Mononuclear cell (primary cell): ENCODE results near the gene BLZF1. TPM values are rescaled to one million over a fixed set of nuclear protein-coding genes. Genes with fewer than 3 reads are reported as not detected.
"Not testable (repeated sequence)": the region's sequence is repeated elsewhere in the genome, so short reads cannot be mapped to it uniquely, and the experiment has no call there.

ENCODE experiments used
- H3K27me3 ChIP-seq: 2 replicates; pipeline ENCODE4 v1.6.0; 2011; ENCODE audit warnings: low read length, control low read depth; ENCODE audit not compliant: insufficient read depth
- H3K4me1 ChIP-seq: 2 replicates; pipeline ENCODE4 v1.5.1; 2011; ENCODE audit warnings: mild to moderate bottlenecking, low read length, control low read depth; ENCODE audit not compliant: insufficient read depth
- H3K4me3 ChIP-seq: 2 replicates; pipeline ENCODE4 v1.5.1; 2011; ENCODE audit warnings: mild to moderate bottlenecking, low read length, moderate library complexity
- H3K9me3 ChIP-seq: 2 replicates; pipeline ENCODE4 v1.5.1; 2011; ENCODE audit warnings: low read depth, mild to moderate bottlenecking, control low read depth, low read length
- total RNA-seq: library from RNA; depleted of rRNA; stranded (reverse); fragments of >200 nt; gene quantifications from one replicate; pipeline ENCODE4 v1.2.3, GENCODE V29; 2012

Gene BLZF1
- total RNA-seq, 1 donor = 11.1 TPM

DNA sequence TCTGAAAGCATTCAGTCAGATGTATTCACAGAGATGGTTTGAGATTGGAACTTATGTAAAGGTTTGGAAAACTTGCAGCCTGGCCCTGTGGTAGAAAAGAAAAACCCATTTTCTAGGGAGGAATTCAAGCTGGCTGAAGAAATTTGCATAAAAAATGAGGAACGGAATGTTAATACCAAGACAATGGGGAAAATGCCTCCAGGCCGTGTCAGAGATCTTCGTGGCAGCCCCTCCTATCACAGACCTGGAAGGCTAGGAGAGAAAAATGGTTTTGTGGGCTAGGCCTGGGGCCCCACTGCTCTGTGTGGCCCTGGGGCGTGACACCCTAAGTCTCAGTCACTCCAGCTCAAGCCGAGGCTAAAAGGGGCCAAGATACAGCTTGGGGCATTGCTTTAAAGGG lies 27.1 kb upstream of the BLZF1 start:
- H3K27me3 ChIP-seq = no peaks in the 10 kb centered on the region
- no peaks in the 10 kb centered on the region for H3K4me1 ChIP-seq

DNA sequence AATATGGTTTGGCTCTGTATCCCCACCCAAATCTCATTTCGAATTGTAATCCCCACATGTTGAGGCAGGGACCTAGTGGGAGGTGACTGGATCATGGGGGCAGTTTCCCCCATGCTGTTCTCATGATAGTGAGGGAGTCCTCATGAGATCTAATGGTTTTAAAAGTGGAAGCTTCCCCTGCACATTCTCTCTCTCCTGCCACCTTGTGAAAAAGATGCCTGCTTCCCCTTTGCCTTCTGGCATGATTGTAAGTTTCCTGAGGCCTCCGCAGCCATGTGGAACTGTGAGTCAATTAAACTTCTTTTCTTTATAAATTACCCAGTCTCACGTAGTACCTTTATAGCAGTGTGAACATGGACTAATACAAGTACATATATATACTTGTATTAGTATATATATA lies 25.9 kb upstream of the BLZF1 start:
- not testable (repeated sequence) for H3K9me3 ChIP-seq, H3K4me1 ChIP-seq, H3K27me3 ChIP-seq, H3K4me3 ChIP-seq

More for the DNA sequence above, 27.1 kb upstream of the BLZF1 start:
- H3K4me3 ChIP-seq = no peak overlapping the region
- H3K9me3 ChIP-seq = no peaks in the 10 kb centered on the region

DNA sequence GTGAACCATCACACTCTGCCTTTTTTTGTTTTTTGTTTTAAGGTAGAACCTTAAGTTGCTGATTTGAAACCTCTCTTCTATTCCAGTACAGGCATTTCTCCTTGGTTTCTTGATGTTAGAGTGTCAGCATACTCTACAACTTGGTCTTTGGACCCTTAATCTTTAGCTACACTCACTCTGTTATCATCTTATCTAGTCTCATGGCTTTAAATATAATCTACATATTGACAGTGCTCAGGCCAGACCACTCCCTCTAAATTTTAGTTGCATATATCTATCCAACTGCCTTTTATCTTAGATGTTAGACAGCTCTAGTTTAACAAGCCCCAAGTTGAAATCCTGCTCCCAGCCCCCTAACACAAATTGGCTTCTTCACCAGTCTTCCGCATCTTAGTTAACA lies 22.5 kb upstream of the BLZF1 start:
- H3K4me3 ChIP-seq = no peak overlapping the region
- H3K27me3 ChIP-seq = no peaks in the 10 kb centered on the region
- no peaks in the 10 kb centered on the region for H3K4me1 ChIP-seq
- no peaks in the 10 kb centered on the region for H3K9me3 ChIP-seq

DNA sequence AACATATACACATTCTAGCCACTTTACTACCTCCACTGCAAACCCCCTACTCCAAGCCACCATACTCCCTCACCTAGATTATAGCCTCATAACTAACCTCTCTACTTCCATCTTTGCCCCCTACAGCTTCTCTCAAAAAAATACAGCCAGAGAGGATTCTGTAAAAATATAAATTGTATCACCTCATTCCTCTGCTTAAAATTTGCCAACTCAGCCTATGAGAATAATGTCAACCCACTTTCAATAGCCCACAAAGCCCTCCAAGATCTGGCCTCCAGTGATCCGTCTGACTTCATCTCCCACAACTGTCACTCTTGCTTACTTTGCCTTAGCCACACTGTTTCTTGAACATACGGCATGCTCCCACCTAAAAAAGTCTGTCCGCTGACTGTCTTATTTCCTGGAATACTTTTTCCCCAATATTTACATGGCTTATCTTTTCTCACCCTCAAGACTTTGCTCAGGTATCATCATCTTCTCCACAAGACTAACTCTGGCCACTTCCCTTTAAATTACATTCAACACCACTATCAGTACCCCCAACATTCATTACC lies 21.9 kb upstream of the BLZF1 start:
- Histone ChIP-seq H3K27me3 (no peaks in the 10 kb centered on the region), H3K4me3 (no peak overlapping the region), H3K9me3 (no peaks in the 10 kb centered on the region), H3K4me1 (no peaks in the 10 kb centered on the region)

DNA sequence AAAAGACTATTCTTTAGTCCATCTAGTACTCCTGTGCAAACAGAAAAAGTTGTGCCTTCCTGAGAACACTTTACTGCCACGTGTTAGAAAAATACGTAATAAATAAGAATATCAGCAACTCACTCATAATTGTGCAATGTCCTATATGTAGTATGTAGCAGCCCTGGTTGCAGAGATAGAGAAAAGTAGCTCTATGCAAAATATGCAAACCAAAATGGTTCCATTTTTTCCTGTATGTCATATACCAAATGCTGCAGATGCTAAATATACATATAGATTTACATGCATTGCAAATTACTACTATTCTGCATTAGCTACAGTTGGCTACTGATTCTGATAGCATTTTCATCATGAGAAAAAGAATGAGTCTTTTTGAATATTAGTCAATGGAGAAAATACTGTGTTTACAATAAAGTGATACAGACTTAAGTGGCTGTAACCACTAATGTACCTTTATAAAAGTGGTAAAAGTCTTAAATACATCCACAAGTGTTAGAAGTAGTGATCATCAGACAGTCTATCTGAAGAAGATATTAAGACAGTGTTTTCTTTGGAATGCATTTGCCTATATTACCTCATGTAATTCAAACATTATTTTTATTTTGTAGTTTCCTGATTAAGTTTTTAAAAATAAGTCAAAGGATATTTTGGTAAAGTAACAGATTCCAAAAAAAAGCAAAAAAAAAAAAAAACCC lies 20.2 kb upstream of the BLZF1 start:
- no peaks in the 10 kb centered on the region for H3K9me3 ChIP-seq
- H3K27me3 ChIP-seq = no peaks in the 10 kb centered on the region
- no peaks in the 10 kb centered on the region for H3K4me1 ChIP-seq
- no peak overlapping the region for H3K4me3 ChIP-seq

DNA sequence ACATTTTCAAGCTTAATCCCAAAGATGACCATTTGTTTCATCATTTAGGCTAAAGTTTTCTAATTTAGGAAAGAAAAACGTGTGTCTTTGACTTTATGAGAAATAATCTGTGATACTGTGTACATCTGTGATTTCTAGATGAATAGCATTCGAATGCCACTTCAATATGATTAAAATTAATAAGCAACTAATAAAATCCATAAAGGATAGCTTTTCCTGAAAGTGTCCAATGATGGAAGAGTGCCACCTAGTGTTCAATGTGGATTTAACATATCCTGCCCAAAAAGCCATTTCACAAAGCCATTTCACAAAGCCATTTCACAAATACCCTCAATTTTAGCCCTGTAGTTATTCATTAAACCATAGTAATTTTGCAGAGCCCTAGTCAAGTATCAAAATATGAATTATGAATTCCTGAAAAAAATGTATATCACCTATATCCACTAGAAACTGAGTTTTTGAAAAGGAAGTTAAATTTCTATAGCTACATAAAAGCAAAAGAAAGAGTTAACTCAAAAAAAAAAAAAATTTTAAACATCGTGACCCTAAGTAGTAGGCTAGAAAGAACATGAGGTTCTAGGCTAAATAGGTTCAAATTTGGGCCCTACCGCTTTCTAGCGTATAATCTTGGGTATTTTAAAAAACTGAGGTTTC lies 19.5 kb upstream of the BLZF1 start:
- H3K4me3 ChIP-seq = no peak overlapping the region
- no peaks in the 10 kb centered on the region for H3K9me3 ChIP-seq
- H3K4me1 ChIP-seq = no peaks in the 10 kb centered on the region
- no peaks in the 10 kb centered on the region for H3K27me3 ChIP-seq

DNA sequence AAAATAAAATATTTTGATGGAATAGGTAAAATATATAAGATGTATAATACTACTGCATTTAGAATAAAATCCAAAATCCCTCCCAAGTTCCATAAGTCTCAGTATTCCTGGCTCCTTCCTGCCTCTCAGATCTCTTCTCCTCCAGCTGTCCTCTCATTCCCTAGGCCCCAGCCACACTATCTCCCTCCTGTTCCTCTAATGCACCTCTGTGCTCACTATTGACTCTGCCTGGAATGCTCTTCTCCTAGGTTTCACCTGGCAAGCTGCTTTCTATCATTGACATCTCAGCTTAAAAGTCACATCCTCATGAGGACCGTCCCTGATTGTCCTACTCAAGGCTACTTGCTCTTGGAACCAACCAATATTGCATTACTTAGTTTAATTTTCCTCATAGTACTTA lies 7.6 kb upstream of the BLZF1 start:
- Histone ChIP-seq H3K9me3 (no peaks in the 10 kb centered on the region), H3K27me3 (no peaks in the 10 kb centered on the region), H3K4me1 (no peaks in the 10 kb centered on the region), H3K4me3 (no peak overlapping the region)

DNA sequence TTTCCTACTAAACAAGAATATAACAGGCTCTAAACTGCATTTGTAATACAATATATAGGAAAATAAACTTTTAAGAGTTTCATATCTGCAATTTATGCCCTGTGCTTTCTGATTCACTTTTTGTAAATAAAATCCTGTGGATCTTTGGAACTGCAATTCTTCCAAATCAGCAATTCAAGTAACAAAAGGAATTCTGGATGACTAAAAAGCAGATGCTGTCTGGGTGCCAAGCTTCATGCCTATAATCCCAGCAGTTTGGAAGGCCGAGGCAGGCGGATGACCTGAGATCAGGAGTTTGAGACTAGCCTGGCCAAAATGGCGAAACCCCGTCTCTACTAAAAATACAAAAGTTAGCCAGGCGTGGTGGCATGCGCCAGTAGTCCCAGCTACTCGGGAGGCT lies 6.7 kb upstream of the BLZF1 start:
- H3K4me1 ChIP-seq = no peaks in the 10 kb centered on the region
- H3K27me3 ChIP-seq = no peaks in the 10 kb centered on the region
- no peak overlapping the region for H3K4me3 ChIP-seq
- H3K9me3 ChIP-seq = no peaks in the 10 kb centered on the region

DNA sequence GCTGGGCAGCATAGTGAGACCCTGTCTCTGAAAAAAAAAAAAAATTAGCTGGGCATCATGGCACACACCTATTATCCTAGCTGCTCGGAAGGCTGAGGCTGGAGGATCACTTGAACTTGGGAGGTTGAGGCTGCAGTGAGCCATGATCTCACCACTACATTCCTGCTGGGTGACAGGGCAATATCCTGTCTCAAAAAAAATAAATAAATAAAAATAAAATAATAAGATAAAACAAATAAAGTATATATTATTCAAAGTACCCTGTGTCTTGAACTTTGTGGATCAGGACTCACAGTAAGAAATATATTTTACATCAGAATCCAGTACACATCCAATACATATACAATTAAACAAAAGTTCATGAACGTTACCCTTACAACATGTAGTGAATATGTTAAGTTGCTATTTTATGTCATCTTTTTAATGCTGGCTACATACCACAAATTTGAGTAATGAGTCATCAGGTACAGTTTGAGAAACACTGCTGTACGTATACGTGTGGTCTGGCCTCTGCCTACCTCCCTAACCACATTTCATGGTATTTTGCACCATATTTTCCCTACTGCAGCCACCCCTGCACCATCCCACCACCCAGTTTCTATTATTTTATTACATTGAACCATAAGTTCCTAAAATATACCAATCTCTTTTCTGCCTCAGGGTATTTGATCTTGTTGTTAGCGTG lies 4.8 kb upstream of the BLZF1 start:
- no peaks in the 10 kb centered on the region for H3K9me3 ChIP-seq
- H3K4me3 ChIP-seq = no peak overlapping the region
- H3K4me1 ChIP-seq = peaks cover 7% of the 10 kb centered on the region
- H3K27me3 ChIP-seq = no peaks in the 10 kb centered on the region

DNA sequence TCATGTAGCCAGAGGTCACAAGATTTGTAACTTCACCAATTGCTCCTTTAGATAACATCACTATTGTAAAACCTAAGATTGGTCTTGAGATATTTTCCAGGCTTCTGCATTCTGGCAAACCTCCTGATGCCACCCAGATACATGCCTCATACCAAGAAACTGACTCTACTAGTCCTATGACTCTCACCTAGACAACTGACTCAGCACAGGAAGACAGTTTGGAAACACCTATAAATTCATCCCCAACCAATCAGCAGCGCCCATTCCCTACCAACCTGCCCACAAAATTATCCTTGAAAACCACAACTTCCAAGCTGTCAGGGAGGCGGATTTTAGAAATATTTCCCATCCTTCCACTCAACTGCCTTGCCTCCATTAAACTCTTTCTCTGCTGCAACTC lies 3.0 kb upstream of the BLZF1 start:
- H3K4me1 ChIP-seq = peaks cover 7% of the 10 kb centered on the region
- no peak overlapping the region for H3K4me3 ChIP-seq
- H3K9me3 ChIP-seq = no peaks in the 10 kb centered on the region
- no peaks in the 10 kb centered on the region for H3K27me3 ChIP-seq

DNA sequence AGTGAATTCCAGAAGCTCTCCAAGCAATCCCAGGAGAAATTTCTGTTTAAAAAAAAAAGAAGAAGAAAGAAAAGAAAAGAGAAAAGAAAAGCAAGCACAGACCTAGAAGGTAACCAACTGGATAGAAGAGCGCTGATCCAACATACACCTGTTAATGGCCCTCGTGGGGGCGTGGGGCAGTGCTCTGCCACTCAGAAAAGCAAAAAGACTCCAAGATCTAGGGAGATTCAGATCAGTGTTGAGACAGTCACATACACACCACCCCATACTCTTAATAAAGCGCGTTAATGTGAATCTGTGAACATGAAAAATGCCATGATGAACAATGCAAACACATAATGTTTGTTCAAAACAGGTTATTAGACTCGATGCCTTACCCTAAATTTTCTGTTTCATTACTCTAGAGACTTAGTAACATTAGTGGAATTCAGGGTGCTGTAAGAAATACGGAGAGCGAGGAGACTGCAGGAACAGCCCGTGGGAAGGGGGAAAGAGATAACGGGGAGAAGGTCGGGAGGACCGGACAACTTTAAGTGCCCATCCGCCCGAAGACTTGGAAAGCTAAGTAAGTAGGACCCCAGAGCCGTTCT lies 804 bp upstream of the BLZF1 start:
- Histone ChIP-seq H3K4me1 (peaks cover 7% of the 10 kb centered on the region), H3K27me3 (no peaks in the 10 kb centered on the region), H3K4me3 (peak overlapping the region; percentile 75), H3K9me3 (no peaks in the 10 kb centered on the region)

DNA sequence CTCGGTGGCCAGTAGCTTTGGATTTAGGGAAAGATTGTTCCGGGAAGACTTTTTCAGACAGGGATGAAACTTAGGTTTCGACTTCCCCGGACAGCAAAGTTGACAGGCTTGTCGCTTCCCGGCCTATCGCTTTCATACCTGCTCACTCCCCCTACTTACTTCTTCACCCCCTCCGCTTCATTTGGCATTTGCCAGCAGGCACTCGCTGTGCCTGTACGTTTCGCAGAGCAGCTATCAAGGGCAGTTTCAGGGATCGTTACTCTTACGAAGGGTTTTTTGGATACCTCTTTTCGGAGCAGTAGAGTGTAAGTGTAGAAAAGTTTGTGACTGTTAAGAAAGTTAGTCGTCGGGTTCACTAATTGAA lies 393 bp downstream of the BLZF1 start:
- Histone ChIP-seq H3K4me1 (peaks cover 7% of the 10 kb centered on the region), H3K4me3 (peak overlapping the region; percentile 75), H3K27me3 (no peaks in the 10 kb centered on the region), H3K9me3 (no peaks in the 10 kb centered on the region)

DNA sequence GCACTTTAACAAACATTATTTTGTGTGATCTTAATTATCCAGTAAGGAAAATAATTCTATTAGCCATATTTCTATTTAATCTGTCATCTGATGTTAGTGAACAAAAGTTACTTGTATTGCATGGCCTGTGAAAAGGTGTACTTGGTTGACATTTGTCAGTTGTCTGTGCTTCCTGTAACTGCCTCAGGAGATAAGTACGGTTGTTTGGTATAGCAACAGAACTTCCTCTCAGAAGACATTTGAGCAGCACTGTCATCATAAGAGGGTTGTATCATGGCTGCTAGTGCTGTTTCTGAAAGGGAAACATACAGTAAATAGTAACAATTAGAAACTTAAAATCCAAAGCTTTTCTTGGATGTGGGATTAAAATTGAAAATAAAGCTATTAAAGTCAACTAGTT lies 3.4 kb downstream of the BLZF1 start:
- H3K27me3 ChIP-seq = no peaks in the 10 kb centered on the region
- H3K4me1 ChIP-seq = peaks cover 7% of the 10 kb centered on the region
- no peaks in the 10 kb centered on the region for H3K9me3 ChIP-seq
- no peak overlapping the region for H3K4me3 ChIP-seq

DNA sequence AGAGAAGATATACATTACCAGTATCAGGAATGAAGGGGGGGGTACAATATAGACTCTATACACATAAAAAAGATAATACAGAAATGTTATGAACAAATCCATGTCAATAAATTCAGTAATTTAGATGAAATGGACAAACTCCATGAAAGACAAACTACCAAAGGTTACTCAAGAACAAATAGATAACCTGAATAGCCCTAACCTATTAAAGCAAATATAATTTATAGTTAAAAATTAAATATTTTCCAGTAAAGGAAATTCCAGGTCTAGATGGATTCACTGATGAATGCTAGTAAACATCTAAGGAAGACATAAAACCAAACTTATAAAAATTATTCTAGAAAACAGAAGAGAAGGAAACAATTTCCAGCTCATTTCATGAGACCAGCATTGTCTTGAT lies 13.2 kb downstream of the BLZF1 start:
- H3K9me3 ChIP-seq = no peaks in the 10 kb centered on the region
- no peak overlapping the region for H3K4me3 ChIP-seq
- no peaks in the 10 kb centered on the region for H3K4me1 ChIP-seq

DNA sequence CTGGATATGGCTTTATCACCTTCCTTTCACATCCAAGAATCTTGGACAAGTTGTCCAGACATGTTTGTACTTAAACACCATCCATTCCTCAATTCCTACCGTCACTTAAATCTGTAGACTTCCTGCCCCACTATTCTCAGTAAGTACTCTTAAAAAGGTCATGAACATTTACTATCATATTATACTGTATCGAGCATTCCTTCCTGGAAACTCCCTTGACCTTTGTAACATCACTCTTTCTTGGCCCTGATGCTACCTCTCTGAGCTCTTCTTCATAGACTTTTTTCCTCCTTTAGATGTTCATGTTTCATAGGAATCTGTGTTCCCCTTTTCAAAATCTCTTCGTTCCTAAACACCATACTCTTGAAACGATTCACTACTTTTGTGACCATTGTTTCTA lies 15.5 kb downstream of the BLZF1 start:
- Histone ChIP-seq H3K9me3 (no peaks in the 10 kb centered on the region), H3K4me3 (no peak overlapping the region), H3K27me3 (no peaks in the 10 kb centered on the region), H3K4me1 (no peaks in the 10 kb centered on the region)

More for the DNA sequence above, 13.2 kb downstream of the BLZF1 start:
- no peaks in the 10 kb centered on the region for H3K27me3 ChIP-seq
